ENCODE measurements around the gene GSE1.

Gene GSE1

DNA sequence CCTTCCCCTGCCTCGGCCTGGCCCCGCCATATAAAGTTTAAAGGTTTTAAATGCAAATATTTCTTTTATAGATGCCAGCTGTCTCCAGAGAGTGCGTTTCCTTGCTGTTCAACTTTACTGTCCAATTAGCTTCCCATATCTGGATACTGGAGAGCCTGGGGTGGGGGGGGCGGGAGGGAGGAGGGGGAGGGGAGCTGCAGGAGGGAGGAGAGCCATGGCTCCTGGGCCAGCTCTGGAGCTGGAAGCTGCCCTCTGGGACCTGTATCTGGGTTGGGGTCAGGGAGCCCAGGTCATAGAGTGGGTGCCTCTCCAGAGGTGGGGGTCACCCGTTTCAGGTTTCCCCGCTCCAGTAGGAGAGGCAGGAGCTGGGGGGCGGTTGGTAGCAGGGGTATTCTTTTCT, 6.2 kb upstream of the GSE1 start:
- DNase-seq (ENCODE audit: low read depth) = no peak

DNA sequence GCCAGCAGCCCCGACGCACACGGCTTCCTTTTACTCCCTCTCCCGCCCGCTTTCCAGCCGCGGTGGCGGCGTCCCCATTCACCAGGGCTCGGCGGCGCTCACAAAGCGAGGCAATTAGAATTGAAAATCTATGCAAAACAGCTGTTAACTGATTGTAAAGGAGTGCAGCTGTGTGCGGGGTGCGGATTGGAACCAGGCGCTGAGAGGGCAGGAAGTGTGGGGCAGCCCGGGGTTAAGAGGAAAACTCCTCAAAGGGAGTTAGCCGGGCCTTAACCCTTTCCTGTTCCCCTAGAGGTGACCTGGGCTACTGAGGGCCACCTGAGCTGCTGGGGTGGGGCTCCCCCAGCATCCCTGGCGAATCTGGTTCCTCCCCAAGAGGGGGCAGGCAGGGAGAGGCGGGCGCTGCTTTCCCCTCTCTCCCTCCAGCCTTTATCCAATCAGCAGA, 5.8 kb upstream of the GSE1 start:
- no peak for DNase-seq (ENCODE audit: low read depth)

DNA sequence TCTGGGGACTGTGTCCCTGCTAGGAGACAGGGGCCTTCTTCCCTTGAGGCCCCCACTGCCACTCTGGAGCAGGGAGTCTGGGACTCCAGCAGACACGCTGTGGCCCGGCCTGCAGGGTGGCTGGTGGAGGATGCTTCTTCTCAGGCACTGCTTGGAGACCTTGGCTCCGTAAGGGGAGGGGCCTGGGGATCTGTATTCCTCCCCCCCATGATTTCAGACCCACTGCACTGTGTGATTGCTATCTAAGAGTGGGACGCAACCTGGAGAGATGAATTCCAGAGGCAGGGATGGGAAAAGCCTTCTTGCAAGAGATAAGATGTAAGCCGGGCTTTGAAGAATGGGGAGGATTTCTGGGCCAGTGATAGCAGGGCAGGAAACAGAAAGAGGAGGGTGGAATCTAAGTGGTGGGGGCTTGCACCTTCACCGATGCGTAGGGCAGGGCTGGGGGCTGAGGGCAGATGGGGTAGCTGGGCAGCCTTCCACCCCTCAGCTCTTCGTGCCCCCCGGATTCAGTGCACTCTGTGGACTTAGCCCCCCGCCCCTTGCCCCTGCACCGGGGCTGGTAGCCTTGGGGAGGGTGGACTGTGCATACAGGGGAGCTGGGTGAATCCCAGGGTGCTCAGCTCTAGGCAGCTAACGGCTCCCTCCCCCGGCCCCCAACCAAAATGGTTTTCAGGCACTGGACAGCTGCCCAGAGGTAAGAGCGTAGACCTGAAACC, 5.2 kb upstream of the GSE1 start:
- DNase-seq (ENCODE audit: low read depth) = no peak

DNA sequence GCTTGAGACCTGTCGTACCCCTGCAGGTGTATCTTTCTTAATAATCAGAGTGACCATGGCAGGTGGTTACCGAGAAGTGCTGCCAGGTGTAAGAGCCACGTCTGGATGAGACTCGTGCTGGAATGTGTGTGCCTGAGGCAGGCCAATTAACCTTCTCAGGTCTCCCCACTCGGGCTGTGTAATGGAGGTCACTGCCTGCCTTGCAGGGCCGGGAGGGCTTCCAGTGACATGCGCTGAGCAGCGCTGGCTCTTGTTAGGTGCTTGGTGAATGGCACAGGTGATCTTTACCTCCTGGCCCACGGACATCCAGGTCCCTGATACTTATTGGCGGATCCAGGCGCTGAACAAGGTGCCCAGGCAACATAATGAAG, 4.6 kb upstream of the GSE1 start:
- DNase-seq (ENCODE audit: low read depth) = no peak

DNA sequence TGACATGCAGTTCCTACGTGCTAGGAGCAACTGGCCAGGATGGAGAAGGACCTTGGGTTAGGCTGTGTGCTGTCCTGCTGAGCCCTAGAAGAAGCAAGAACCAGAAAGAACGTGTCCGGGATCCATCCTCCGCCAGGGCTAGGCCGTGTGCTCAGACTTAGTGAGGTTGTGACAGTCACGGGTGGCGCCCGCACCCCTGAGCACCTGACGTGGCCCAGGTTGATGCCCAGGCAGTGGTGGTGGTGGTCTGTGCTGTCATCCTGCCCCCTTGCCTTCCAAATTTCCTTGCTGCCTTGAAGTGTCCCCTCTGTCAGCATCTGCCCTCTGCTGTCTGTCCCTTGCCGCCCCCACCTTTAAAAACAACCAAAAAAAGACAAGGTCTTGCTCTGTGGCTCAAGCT, 4.2 kb upstream of the GSE1 start:
- DNase-seq (ENCODE audit: low read depth) = no peak

DNA sequence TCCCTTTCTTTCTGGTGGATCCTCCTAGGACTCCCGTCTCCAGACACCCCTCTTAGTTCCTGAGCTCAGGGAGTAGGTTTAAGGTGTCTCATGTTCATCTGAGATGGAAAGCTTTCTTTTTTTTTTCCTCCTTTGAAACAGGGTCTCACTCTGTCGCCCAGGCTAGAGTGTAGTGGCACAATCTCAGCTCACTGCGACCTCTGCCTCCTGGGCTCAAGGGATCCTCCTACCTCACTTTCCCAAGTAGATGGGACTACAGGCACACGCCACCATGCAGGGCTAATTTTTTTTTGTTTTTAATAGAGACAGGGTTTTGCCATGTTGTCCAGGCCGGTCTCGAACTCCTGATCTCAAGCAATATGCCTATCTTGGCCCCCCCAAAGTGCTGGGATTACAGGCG, 3.6 kb upstream of the GSE1 start:
- DNase-seq (ENCODE audit: low read depth) = no peak

DNA sequence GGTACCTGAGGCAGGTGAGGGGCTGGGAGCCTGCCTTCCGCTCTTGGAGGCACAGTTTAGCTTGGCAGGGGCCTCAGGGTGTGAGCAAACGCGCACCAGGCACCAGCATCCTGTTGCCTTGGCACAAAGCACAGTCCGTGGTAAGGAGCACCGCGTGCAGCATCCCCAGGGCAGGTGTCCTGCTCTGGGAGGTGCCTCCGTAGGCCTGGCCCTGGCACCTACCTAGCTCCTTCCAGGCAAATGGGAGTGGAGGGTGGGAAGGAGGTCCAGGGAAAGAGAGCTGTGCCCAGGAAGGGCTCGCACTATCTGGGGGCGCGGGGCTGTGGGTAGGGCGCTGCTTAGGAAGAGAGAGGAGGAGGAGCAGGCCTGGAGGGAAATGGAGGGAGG, 3.1 kb upstream of the GSE1 start:
- no peak for DNase-seq (ENCODE audit: low read depth)

DNA sequence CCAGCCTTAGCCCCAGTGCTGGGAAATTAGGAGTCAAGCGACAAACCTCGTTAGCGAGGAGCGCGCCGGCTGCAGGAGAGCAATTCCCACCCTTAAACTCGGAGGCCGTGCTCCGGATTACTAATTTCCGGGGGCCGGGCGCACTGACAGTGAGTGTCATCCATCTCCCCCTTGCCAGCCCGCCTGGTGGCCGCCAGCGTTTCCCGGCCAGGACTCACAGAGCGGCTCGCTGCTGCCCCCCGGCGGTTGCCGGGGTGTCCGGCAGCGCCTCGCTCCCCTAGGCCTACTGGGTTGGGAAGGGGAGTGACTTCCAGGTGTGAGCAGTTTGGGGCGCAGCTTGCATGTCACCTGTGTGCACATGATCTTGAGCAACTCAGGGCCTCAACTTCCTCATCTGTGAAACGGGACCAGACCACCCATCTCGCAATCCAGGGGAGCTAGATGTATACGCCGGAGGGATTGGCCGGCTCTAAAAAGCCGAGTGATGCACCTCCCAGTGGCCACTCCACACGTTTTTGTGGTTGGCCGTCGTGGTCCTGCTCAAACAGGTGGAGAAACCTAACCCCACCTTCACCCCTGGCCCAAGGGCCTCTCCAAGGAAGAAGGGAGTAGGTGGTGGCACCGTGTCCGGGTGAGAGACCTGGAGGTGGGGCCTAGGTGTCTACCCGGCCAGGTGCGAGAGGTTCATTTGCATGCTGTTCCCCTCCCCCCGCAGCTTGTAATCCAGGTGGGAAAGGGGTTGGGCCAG, 2.5 kb upstream of the GSE1 start:
- DNase-seq (ENCODE audit: low read depth) = peak; percentile 64

DNA sequence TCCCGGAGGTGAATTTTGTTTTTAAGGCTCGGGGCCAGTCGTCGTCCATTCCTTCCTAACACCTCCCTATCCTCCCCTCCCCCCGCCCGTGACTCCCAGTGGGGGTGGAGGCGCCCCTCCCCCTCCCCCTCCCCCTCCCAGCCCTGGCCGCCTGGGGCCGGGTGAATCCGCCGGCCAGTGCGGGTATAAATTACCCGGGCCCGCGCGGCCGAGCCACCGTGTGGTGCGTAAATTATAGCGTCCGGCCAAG, 2.0 kb upstream of the GSE1 start:
- DNase-seq (ENCODE audit: low read depth) = no peak

DNA sequence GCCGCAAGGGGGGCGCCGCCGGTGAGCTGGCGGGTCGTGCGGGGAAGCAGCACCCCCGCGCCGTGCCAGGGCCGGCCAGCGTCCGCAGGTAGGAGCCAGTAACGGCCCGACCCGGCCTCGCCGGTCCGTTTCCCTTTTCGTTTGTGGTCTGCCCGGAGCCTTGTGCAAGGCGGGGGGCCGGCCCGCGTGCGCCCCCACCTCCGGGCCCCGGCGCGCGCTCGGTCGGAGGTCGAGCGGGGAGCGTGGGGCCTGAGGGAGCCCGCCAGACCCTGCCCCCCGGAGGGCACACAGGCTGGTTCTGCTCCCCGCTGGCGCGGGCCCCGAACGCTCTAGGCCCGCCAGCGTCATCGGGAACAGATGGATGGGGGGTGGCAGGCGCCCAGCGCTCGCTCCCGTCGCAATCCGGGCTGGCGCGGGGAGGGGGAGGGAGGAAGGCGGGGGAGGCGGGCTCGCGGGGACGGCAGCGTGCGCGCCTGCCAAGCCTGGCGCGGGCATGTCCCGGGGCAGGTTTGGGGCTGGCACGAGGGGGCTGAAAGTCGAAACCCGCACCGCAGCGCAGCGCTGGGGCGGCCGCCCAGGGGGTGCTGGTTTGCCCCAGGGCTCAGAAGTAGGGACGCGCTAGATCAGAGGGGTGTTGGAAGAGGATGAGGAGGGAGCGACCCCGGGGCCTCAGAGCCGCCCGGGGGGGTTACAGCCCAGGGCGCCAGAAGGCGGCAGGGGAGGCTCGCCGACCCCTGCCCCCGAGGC, 1.5 kb upstream of the GSE1 start:
- peak; percentile 71 for DNase-seq (ENCODE audit: low read depth)

DNA sequence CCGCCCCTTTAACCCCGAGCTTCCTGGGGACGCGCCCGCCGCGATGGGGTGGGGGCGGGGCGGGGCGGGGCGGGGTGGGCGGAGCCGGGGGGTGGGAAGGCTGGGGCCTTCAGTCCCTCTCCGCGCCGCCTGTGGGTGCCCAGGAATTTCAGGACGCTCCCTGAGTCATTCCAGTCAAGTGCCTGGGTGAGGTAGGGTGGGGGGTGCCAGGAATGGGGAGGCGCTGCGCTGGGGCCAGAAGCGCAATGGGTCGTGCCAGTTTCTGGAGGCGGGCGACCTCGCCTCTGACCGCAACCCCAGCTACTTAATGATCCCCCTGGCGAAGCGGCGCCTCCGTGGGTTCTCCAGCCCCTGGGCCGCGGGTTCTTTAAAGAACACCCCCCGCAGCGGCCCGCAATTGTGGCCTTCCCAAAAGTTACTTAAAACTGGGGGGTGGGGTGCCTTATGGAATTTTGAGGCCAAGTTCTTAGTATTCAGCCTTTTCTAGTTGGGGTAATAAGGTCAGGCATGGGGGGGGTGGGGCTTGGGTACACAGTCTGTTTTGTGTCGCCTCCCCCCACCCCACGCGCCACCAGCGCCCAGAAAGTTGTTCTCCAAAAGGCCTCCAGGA, 826 bp upstream of the GSE1 start:
- peak; percentile 75 for DNase-seq (ENCODE audit: low read depth)

DNA sequence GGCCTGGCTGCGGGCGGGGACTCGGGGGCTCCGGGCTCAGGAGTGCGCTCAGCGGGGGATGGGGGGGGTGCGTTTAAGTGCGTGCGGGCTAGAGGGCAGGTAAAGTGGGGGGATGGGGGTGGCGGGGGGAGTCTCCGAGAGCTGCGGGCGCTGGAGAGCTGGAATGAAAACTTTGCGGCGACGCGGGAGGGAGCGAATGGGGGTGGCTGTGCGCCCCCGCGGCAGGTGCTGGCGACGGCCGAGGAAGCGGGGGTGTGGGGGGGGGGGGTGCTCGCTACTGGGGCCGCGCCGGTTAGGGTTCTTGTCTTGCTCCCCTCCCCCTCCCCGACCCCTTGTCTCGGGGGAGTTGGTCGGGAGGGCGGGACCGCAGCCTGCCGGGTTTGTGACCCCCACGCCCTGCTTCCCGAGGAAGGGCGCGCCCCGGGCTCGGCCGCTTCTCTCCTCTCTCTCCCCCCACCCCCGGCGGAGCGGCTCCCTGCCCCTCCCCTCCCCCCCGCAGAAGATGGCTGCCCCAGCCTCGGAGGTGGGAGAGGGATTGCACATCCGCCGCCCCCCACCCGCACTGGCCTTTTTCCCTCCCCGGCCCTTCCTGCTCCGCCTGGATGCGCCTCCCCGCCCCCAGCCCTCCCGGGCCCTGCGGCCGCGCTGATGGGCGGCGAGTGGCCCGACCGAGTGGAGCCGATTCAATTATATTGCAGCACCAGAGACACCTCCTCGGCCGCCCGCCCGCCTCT, 649 bp downstream of the GSE1 start:
- no peak for DNase-seq (ENCODE audit: low read depth)

DNA sequence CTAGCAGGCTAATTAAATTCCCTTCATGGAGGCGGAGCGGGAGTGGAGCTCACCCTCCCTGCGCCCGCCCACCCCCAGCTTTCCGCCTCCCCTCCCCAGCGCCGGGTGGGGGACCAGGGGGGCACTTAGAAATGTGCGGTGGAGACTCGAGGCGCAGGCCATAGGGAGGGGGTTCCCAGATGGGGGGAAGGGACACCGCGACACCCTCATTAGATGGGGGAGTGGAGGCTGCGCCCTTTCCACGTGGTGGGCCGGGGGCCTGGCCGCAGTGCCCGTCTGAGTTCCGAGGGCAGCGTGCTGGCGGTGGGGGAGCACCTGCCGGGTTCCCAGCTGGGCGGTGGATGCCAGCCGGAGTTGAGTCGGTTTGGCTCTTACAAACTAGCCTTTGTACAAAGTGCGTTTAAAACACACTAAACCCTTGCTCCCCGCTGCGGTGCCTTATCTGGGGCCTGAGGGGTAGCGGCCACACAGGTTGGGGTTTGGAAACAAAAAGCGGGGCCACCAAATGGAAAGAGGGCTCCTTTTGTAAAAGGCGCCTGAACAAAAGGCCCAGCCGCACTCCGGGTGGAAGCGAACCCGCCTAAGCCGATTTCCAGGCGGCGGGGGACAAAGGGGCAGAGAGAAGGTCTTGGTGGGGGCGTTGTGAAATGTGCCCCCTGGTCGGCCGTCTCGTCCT, 1.4 kb downstream of the GSE1 start:
- no peak for DNase-seq (ENCODE audit: low read depth)

DNA sequence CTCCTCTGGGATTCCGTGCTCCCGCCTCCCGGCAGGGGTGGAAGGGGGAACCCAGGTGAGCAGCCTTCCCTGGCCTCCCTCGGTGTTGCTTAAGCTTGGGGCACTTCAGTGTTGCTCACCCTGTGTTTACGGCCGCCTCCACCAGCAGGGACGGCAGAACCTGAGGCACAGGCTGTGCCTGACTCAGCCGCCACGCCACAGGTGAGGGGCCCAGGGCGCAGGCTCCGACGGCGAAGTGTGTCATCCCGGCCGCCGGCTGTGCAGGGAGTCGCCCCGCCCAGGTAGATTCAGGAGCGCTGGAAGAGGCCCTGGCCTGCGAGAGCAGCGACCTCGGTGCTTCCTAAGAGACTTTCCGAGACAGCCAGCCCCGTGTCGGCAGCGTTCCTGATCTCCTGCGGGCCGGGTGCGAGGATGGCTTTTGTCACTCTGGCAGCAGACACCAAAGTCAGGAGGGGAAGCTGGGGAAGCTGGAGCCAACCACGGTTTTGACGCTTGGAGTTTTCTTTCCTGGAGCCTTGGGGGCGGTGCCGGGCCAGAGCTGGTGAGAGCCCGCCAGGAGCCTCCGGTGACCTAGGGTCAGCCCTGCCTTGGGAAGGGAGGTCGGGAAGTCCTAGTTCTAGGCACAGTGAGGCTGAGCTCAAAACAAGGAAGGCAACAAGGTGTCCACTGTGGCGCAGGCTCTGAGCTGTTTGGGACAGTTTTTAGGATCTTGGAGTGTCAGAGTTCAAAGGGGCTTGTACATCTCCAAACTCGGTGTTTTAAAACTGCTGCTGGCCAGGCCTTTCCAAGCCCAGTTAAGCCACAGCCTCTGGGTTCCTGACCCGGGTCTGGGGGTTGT, 2.1 kb downstream of the GSE1 start:
- no peak for DNase-seq (ENCODE audit: low read depth)

DNA sequence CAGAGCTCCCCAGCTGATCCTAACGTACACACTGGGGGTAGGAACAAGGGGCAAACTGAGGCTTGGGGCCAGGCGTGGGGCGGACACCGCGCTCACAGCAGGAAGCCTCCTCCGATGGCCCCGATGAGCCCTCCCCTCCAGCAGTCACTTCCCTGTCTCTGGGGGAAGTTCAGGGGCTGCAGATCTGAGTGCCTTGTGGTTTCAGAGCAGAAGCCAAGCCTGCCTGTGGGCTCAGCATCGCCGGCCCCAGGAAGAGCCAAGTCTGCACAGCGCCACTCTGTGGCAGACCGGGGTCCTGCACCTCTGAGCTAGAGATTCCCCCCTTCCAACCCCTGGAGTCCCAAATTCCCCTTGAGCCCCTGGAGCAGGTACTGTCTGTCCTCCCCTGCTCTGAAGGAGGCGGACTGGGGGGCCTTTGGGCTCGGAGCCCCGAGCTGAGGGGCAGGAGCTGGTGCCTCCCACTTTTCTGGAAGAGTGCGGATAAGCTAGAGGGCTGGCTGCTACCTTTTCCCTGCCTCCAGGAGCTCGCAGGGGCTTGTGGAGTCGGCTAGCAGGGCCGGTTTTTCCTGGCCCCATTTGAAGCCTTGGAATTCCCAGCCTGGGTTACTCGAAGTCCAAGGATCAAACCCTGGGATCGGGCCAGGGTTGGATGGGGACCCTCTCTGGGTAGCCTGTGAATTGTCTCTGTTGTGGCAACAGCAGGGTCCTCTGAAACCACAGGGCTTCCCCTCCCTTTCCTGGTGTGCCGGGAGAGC, 2.9 kb downstream of the GSE1 start:
- DNase-seq (ENCODE audit: low read depth) = peak; percentile 47

DNA sequence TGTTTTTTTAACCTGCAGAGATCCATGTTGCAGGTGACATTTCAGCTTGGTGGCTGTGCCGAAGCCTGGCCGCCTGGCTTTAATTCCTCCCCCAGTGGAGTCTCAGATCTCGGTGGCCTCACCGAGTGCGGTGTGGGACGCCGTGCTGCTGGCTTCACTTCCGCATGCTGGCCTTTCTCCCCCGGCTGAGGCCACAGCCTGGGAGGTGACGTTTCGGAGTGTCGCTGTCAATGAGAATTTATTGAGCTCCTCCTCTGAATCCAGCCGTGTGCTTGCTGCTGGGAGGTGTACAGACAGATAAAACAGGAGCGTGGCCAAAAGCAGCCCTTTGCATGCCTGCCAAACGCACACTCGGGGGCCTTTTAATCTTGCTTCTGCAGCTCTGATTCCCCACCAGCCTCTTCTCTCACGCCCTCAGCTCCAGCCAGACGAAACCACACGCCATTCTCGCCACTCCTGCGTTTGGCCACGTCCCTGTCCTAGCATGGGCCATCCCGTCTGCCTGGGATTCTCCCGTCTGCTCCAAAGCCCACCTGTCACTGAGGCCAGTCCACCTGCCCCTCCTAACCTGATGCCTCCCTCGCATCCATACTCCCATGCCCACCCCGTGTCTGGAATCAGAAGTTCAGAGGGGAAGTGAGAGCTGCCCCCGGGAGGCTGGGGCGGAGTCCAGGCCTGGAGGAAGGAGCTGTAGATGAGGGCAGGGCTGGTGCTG, 3.6 kb downstream of the GSE1 start:
- no peak for DNase-seq (ENCODE audit: low read depth)

DNA sequence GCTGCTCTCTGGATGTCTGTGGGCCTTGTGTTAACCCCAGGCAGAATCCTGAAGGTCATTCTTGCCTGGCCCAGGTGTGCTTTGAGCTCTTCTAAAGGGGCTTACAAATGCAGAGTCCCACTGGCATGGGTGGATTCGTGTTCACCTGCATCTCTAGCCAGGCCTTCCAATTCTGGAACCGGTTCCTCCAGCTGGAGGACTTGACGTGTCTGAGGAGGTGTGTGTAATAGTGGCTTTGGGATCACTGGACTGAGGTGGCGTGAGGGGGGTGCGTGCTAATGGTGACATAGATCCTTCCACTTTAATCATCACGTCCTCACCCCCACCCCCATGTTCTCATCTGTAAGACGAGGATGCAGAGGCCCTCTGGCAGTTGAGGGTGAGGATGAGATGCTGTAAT, 4.8 kb downstream of the GSE1 start:
- no peak for DNase-seq (ENCODE audit: low read depth)

DNA sequence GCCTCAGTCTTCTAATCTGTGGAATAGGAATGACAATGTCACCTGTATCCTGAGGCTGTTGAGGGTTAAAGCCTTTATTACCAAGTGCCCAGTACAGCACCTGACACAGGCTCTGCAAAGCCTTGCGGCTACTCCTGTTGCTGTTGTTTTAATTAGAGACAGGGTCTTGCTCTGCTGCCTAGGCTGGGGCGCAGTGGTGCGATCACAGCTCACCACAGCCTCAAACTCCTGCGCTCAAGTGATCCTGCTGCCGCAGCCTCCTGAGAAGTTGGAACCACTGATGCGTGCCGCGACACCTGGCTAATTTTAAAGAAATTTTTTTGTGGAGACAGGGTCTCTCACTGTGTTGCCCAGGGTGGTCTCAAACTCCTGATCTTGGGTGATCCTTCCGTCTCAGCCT, 5.4 kb downstream of the GSE1 start:
- no peak for DNase-seq (ENCODE audit: low read depth)

DNA sequence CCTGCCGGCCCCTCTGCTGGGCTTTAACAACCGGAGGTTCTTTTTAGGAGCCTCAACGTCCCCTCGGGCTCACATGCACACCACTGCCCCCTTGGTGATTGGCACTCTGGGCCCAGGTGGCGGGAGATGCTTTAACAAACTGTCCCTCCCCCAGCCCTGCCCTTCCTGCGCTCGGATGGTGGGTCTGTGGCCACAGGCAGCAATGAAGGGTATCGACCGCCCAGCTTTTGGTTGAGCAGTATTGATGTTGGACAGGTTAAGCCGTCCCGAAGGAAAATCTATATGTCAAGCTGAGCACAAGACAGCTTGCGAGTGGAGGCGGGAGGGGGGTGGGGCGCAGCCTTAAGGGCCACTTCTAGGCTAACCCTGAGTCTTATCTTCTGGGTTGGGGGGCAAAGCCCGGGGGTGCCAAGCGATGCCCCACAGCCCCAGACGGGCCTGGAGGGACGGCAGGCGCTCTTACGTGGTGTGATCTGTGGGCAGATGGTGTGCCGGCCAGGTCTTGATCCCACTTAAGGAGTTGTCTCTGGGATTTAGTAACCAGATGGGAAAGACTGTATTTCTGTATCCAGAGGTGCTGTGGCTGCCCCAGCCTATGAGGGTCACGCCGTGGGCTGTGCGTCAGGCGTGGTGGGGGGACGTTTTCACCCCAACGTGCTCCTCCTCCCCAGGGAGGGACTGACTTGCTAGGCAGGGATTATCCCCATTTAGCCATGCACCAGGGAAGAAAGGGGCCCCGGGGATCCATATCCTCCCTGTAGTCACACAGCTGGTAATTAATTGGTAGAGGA, 6.2 kb downstream of the GSE1 start:
- no peak for DNase-seq (ENCODE audit: low read depth)

All from stromal cell of bone marrow (primary cell).